KMS-11 (cell line): ENCODE results near the gene PTGIR.

Source experiments
- H2AFZ ChIP-seq: fragments of 200-600 bp; sonication (generic); 2 replicates; pipeline ENCODE4 v1.6.1; 2016; ENCODE audit warnings: antibody characterized with exemption, mixed run types, low read depth
- H3K27ac ChIP-seq: fragments of 200-600 bp; sonication (generic); 2 replicates; pipeline ENCODE4 v1.6.1; 2016; ENCODE audit warnings: mild to moderate bottlenecking, mixed run types
- H3K27me3 ChIP-seq: fragments of 200-600 bp; sonication (generic); 2 replicates; pipeline ENCODE4 v1.6.1; 2017; ENCODE audit warnings: mild to moderate bottlenecking, low read depth, mixed run types, moderate library complexity; ENCODE audit not compliant: insufficient read depth
- H3K36me3 ChIP-seq: fragments of 200-600 bp; sonication (generic); 2 replicates; pipeline ENCODE4 v1.6.1; 2017; ENCODE audit warnings: mild to moderate bottlenecking, mixed run types; ENCODE audit not compliant: insufficient read depth
- H3K4me1 ChIP-seq: fragments of 200-600 bp; sonication (generic); 2 replicates; pipeline ENCODE4 v1.6.1; 2016; ENCODE audit warnings: mild to moderate bottlenecking, low read depth, mixed run types; ENCODE audit not compliant: poor library complexity, severe bottlenecking
- H3K4me2 ChIP-seq: fragments of 200-600 bp; sonication (generic); 2 replicates; pipeline ENCODE4 v1.7.0; 2016; ENCODE audit warnings: mild to moderate bottlenecking, mixed run types
- H3K4me3 ChIP-seq: fragments of 200-600 bp; sonication (generic); IDR thresholded peaks from 2 replicates; pipeline ENCODE4 v1.6.1; 2017; ENCODE audit warnings: low read depth, low read length, mixed read lengths; ENCODE audit not compliant: insufficient read depth
- H3K79me2 ChIP-seq: fragments of 200-600 bp; sonication (generic); 2 replicates; pipeline ENCODE4 v1.6.1; 2016; ENCODE audit warnings: low read depth, mixed run types; ENCODE audit not compliant: insufficient read depth
- H3K9ac ChIP-seq: fragments of 200-600 bp; sonication (generic); 2 replicates; pipeline ENCODE4 v1.6.1; 2016; ENCODE audit warnings: mild to moderate bottlenecking, mixed run types
- H4K20me1 ChIP-seq: fragments of 200-600 bp; sonication (generic); 2 replicates; pipeline ENCODE4 v1.6.1; 2016; ENCODE audit warnings: mild to moderate bottlenecking, mixed run types; ENCODE audit not compliant: insufficient read depth
- CTCF ChIP-seq: fragments of 200-600 bp; sonication (generic); conservative IDR thresholded peaks from 2 replicates; pipeline ENCODE4 v1.6.1; 2017; ENCODE audit warnings: low read depth, mild to moderate bottlenecking, antibody characterized with exemption, low read length, moderate library complexity, mixed read lengths

The PTGIR gene

GRCh38 chr19:46591254-46591653, 33.6 kb downstream of the PTGIR start:
- TF ChIP-seq CTCF: no peak
- Histone ChIP-seq H3K4me3 (no peak overlapping the region), H4K20me1 (no peaks in the 10 kb centered on the region), H3K79me2 (no peaks in the 10 kb centered on the region), H3K27ac (no peak overlapping the region), H3K27me3 (no peaks in the 10 kb centered on the region), H3K9ac (no peak overlapping the region), H3K36me3 (no peaks in the 10 kb centered on the region), H2AFZ (no peak overlapping the region), H3K4me2 (no peak overlapping the region), H3K4me1 (no peaks in the 10 kb centered on the region)

GRCh38 chr19:46587861-46588260, 37.0 kb downstream of the PTGIR start:
- Histone ChIP-seq H3K36me3 (no peaks in the 10 kb centered on the region), H3K27ac (no peak overlapping the region), H3K9ac (no peak overlapping the region), H4K20me1 (no peaks in the 10 kb centered on the region; the same call in 1 of the 2 replicates), H2AFZ (no peak overlapping the region), H3K4me2 (no peak overlapping the region), H3K27me3 (no peaks in the 10 kb centered on the region), H3K4me1 (no peaks in the 10 kb centered on the region), H3K79me2 (no peaks in the 10 kb centered on the region), H3K4me3 (no peak overlapping the region)
- TF ChIP-seq CTCF: no peak

- no peaks in the 10 kb centered on the region for H3K79me2 ChIP-seq
- no peak overlapping the region for H3K4me2 ChIP-seq
- no peak overlapping the region for H3K4me3 ChIP-seq
- H4K20me1 ChIP-seq: no peaks in the 10 kb centered on the region; the same call in 1 of the 2 replicates
- no peak overlapping the region for H3K9ac ChIP-seq
- H3K27ac ChIP-seq: no peak overlapping the region
- H3K27me3 ChIP-seq: no peaks in the 10 kb centered on the region
- no peak overlapping the region for H2AFZ ChIP-seq
- H3K36me3 ChIP-seq: no peaks in the 10 kb centered on the region
- no peaks in the 10 kb centered on the region for H3K4me1 ChIP-seq
- no peak for TF ChIP-seq CTCF
Observed at GRCh38 chr19:46586294-46586693, 38.6 kb downstream of the PTGIR start.

GRCh38 chr19:46585539-46585938, 39.4 kb downstream of the PTGIR start:
- H3K4me3 ChIP-seq: no peak overlapping the region
- no peak overlapping the region for H2AFZ ChIP-seq
- H4K20me1 ChIP-seq: no peaks in the 10 kb centered on the region; the same call in 1 of the 2 replicates
- TF ChIP-seq CTCF: no peak
- H3K4me1 ChIP-seq: no peaks in the 10 kb centered on the region
- no peaks in the 10 kb centered on the region for H3K79me2 ChIP-seq
- H3K27ac ChIP-seq: no peak overlapping the region
- H3K27me3 ChIP-seq: no peaks in the 10 kb centered on the region
- H3K36me3 ChIP-seq: no peaks in the 10 kb centered on the region
- H3K9ac ChIP-seq: no peak overlapping the region
- no peak overlapping the region for H3K4me2 ChIP-seq
